Astrocyte of the spinal cord (primary cell): Measurements from ENCODE around the gene ESR2.

Experiments used
- DNase-seq: peaks from one replicate; pipeline ENCODE4 v3.0.0; 2011; ENCODE audit warnings: low read depth, low spot score
- H3K4me3 ChIP-seq: 2 replicates; pipeline ENCODE4 v1.5.1; 2011; ENCODE audit warnings: low read depth, mild to moderate bottlenecking, low read length, moderate library complexity
- in situ Hi-C: cut with HindIII; loops from 2 replicates; pipeline ENCODE4 v1.10.0; 2017; ENCODE audit warnings: low sequenced_read_pairs
- TF ChIP-seq, protein P1 (sequence below): IDR thresholded peaks from 2 replicates; pipeline ENCODE4 v1.5.1; 2012; ENCODE audit warnings: low read depth, mild to moderate bottlenecking, low read length, inconsistent platforms

Gene ESR2

DNA sequence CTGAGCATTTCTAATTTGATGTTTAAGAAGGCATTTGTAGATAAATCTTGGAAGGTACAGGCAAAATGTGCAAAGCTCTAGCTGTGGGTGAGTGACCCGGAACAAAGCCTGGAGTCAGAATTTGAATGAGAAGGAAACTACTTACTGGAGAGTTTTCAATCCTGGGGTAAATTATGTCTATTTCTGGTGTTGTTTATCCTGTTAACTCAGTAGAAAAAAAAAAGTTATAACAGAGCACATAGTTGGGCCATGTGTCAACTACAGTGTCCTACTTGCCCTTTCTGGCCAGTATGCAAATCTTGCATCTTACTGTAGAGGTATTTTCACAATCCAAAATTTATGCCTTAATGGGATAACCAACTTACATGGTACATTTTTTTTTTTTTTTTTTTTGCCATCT, 259.0 kb downstream of the ESR2 start:
- TF ChIP-seq, protein P1, sequence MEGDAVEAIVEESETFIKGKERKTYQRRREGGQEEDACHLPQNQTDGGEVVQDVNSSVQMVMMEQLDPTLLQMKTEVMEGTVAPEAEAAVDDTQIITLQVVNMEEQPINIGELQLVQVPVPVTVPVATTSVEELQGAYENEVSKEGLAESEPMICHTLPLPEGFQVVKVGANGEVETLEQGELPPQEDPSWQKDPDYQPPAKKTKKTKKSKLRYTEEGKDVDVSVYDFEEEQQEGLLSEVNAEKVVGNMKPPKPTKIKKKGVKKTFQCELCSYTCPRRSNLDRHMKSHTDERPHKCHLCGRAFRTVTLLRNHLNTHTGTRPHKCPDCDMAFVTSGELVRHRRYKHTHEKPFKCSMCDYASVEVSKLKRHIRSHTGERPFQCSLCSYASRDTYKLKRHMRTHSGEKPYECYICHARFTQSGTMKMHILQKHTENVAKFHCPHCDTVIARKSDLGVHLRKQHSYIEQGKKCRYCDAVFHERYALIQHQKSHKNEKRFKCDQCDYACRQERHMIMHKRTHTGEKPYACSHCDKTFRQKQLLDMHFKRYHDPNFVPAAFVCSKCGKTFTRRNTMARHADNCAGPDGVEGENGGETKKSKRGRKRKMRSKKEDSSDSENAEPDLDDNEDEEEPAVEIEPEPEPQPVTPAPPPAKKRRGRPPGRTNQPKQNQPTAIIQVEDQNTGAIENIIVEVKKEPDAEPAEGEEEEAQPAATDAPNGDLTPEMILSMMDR: no peak
- peak; percentile 7 for DNase-seq
- H3K4me3 ChIP-seq: no peak overlapping the region
- in situ Hi-C loops: no loop called here
